H1 (cell line): ENCODE results near the gene SEC14L5. TPM values are rescaled to one million over a fixed set of nuclear protein-coding genes. Genes with fewer than 3 reads are reported as not detected.

Experiments
- CTCF ChIA-PET: fragments of 300-600 bp; sonication (Branson Sonifier 250); formaldehyde crosslinking; loops from one replicate; lab custom pipeline; 2021; ENCODE audit not compliant: partially characterized antibody; lab: Charles Lee
- POLR2A ChIA-PET: fragments of 300-600 bp; sonication (Branson Sonifier 250); formaldehyde crosslinking; loops from one replicate; lab custom pipeline; 2021; ENCODE audit warnings: inconsistent platforms; ENCODE audit not compliant: partially characterized antibody; lab: Charles Lee
- DNase-seq, 2 experiments: peaks; one replicate each; pipeline versions ENCODE4 v3.0.0 to v3.0.0-alpha.2; 2010 to 2022; ENCODE audit warnings: low spot score in 2 of 2, low read depth in 1 of 2, mixed read lengths in 1 of 2
- FAIRE-seq: peaks from 2 replicates; lab custom pipeline; 2011; peaks lifted over from hg19 to GRCh38; lab: Jason Lieb, UNC
- H2AFZ ChIP-seq: 2 replicates; pipeline ENCODE4 v1.8.1; 2012; ENCODE audit warnings: low read length, inconsistent platforms
- H2AK5ac ChIP-seq: 2 replicates; pipeline ENCODE4 v1.6.1; 2013; ENCODE audit warnings: low read depth, low read length
- H2BK120ac ChIP-seq: replicated peaks from 2 replicates; pipeline ENCODE3; 2013; ENCODE audit warnings: low read depth, low read length, inconsistent platforms
- H2BK12ac ChIP-seq: 2 replicates; pipeline ENCODE4 v1.6.1; 2013; ENCODE audit warnings: low read depth, low read length
- H2BK15ac ChIP-seq: 2 replicates; pipeline ENCODE4 v1.6.1; 2013; ENCODE audit warnings: low read length
- H2BK20ac ChIP-seq: 2 replicates; pipeline ENCODE4 v1.6.1; 2013; ENCODE audit warnings: low read length
- H2BK5ac ChIP-seq: 2 replicates; pipeline ENCODE4 v1.6.1; 2013; ENCODE audit warnings: low read depth, low read length
- H3K14ac ChIP-seq: 2 replicates; pipeline ENCODE4 v1.6.1; 2013; ENCODE audit warnings: inconsistent platforms; ENCODE audit not compliant: insufficient read length
- H3K18ac ChIP-seq: 2 replicates; pipeline ENCODE4 v1.6.1; 2013; ENCODE audit warnings: low read length; ENCODE audit errors: extremely low read depth
- H3K23ac ChIP-seq: 2 replicates; pipeline ENCODE4 v1.6.1; 2013; ENCODE audit warnings: inconsistent platforms; ENCODE audit not compliant: insufficient read length
- H3K23me2 ChIP-seq: 2 replicates; pipeline ENCODE4 v1.6.1; 2013; ENCODE audit warnings: low read depth, low read length
- H3K27ac ChIP-seq: 2 replicates; pipeline ENCODE4 v1.6.1; 2011; ENCODE audit warnings: low read depth, low read length, inconsistent platforms
- H3K27me3 ChIP-seq, 4 experiments: replicated peaks in 1 of 4; 1 replicate in 1 of 4; 2 replicates in 3 of 4; pipeline versions ENCODE4 v1.6.1 to v1.8.1; 2011 to 2013; ENCODE audit warnings: low read length in 3 of 4, mild to moderate bottlenecking in 3 of 4, inconsistent platforms in 2 of 4, mixed read lengths in 2 of 4, moderate library complexity in 1 of 4; ENCODE audit not compliant: control insufficient read depth in 3 of 4, insufficient read depth in 3 of 4; ENCODE audit errors: extremely low read depth in 1 of 4
- H3K36me3 ChIP-seq, 4 experiments: 2 replicates each; pipeline versions ENCODE4 v1.6.1 to v1.8.1; 2011 to 2013; ENCODE audit warnings: mild to moderate bottlenecking in 4 of 4, low read length in 3 of 4, moderate library complexity in 2 of 4, control low read depth in 1 of 4, inconsistent platforms in 1 of 4; ENCODE audit not compliant: insufficient read depth in 4 of 4, control insufficient read depth in 2 of 4
- H3K4ac ChIP-seq: replicated peaks from 2 replicates; pipeline ENCODE3; 2013; ENCODE audit warnings: low read length, low read depth, mixed read lengths, inconsistent platforms; ENCODE audit not compliant: insufficient read length
- H3K4me1 ChIP-seq, 4 experiments: replicated peaks in 1 of 4; 1 replicate in 1 of 4; 2 replicates in 3 of 4; pipeline versions ENCODE4 v1.6.1 to v1.8.1; 2011 to 2013; ENCODE audit warnings: low read length in 3 of 4, inconsistent platforms in 2 of 4, mixed read lengths in 1 of 4; ENCODE audit not compliant: insufficient read depth in 4 of 4, control insufficient read depth in 3 of 4
- H3K4me2 ChIP-seq, 2 experiments: 2 replicates each; pipeline versions ENCODE4 v1.6.1 to v1.8.1; 2011 to 2013; ENCODE audit warnings: low read depth in 2 of 2, low read length in 2 of 2, control low read depth in 1 of 2, inconsistent platforms in 1 of 2, mild to moderate bottlenecking in 1 of 2; ENCODE audit not compliant: insufficient read depth in 1 of 2
- H3K4me3 ChIP-seq, 4 experiments: fragments of 200-600, 300-600 bp in 1 of 4; sonication (generic), shearing (Covaris generic), sonication (Bioruptor Twin) in 1 of 4; 2 replicates each; pipeline versions ENCODE4 v1.5.1 to v1.8.1; 2011 to 2016; ENCODE audit warnings: low read length in 4 of 4, low read depth in 3 of 4, control low read depth in 2 of 4, inconsistent platforms in 2 of 4, mild to moderate bottlenecking in 2 of 4, mixed read lengths in 1 of 4, moderate library complexity in 1 of 4; ENCODE audit not compliant: insufficient read depth in 2 of 4; ENCODE audit errors: extremely low read depth in 1 of 4
- H3K56ac ChIP-seq: replicated peaks from 2 replicates; pipeline ENCODE3; 2013; ENCODE audit warnings: low read depth, mild to moderate bottlenecking, mixed read lengths, low read length, inconsistent platforms; ENCODE audit not compliant: insufficient read length
- H3K79me1 ChIP-seq: 2 replicates; pipeline ENCODE4 v1.6.1; 2013; ENCODE audit warnings: low read depth, low read length, control low read depth
- H3K79me2 ChIP-seq, 2 experiments: 2 replicates each; pipeline versions ENCODE4 v1.6.1 to v1.8.1; 2012 to 2013; ENCODE audit warnings: low read length in 2 of 2, mild to moderate bottlenecking in 2 of 2, inconsistent platforms in 1 of 2; ENCODE audit not compliant: insufficient read depth in 2 of 2, control insufficient read depth in 1 of 2
- H3K9ac ChIP-seq, 4 experiments: replicated peaks in 1 of 4; 1 replicate in 1 of 4; 2 replicates in 3 of 4; pipeline versions ENCODE4 v1.6.1 to v1.8.1; 2011 to 2013; ENCODE audit warnings: low read depth in 3 of 4, low read length in 3 of 4, control low read depth in 2 of 4, mild to moderate bottlenecking in 2 of 4, moderate library complexity in 2 of 4, inconsistent platforms in 1 of 4; ENCODE audit errors: extremely low read depth in 1 of 4
- H3K9me3 ChIP-seq, 2 experiments: 2 replicates each; pipeline versions ENCODE4 v1.6.1 to v1.8.1; 2012 to 2013; ENCODE audit warnings: mild to moderate bottlenecking in 2 of 2, moderate library complexity in 2 of 2, control low read depth in 1 of 2, inconsistent platforms in 1 of 2, low read depth in 1 of 2, low read length in 1 of 2, mixed read lengths in 1 of 2; ENCODE audit not compliant: insufficient read depth in 2 of 2
- H4K20me1 ChIP-seq, 2 experiments: replicated peaks in 1 of 2; 2 replicates each; pipeline versions ENCODE3 to v1.8.1; 2011 to 2013; ENCODE audit warnings: inconsistent platforms in 2 of 2, low read length in 2 of 2, mild to moderate bottlenecking in 1 of 2; ENCODE audit not compliant: insufficient read depth in 2 of 2, control insufficient read depth in 1 of 2
- H4K5ac ChIP-seq: 2 replicates; pipeline ENCODE4 v1.6.1; 2013; ENCODE audit warnings: low read length, low read depth, mixed read lengths, inconsistent platforms; ENCODE audit not compliant: insufficient read length
- H4K8ac ChIP-seq: 2 replicates; pipeline ENCODE4 v1.8.0; 2013; ENCODE audit warnings: mild to moderate bottlenecking, moderate library complexity, low read length, inconsistent platforms; ENCODE audit not compliant: insufficient read depth; ENCODE audit errors: extremely low read depth
- H4K91ac ChIP-seq: replicated peaks from 2 replicates; pipeline ENCODE3; 2013; ENCODE audit warnings: low read length, mixed read lengths, inconsistent platforms; ENCODE audit not compliant: insufficient read length
- CREB1 ChIP-seq: IDR thresholded peaks from 2 replicates; pipeline ENCODE4 v1.6.1; 2012; ENCODE audit warnings: inconsistent platforms
- GABPA ChIP-seq: IDR thresholded peaks from 2 replicates; pipeline ENCODE4 v1.6.1; 2011; ENCODE audit warnings: mild to moderate bottlenecking, low read length, moderate library complexity, borderline replicate concordance; ENCODE audit not compliant: insufficient read depth
- WGBS, 2 experiments: shearing (Covaris generic) in 1 of 2; methylation state at CpG; one replicate each; pipeline versions ENCODE4 v1.1.6 to v1.1.7; 2013 to 2015; ENCODE audit warnings: low lambda C conversion rate in 2 of 2, mixed read lengths in 2 of 2, inconsistent platforms in 1 of 2, low coverage in 1 of 2, missing lambda C conversion rate in 1 of 2; ENCODE audit not compliant: insufficient replicate concordance in 2 of 2, insufficient coverage in 1 of 2, insufficient read length in 1 of 2; ENCODE audit errors: extremely low coverage in 1 of 2, missing lambda C conversion rate in 1 of 2; 5-methylcytosine and 5-hydroxymethylcytosine counted together
- polyA plus RNA-seq, 7 experiments: library from polyadenylated mRNA; depleted of rRNA in 3 of 7; stranded (reverse) in 5 of 7; unstranded in 2 of 7; fragments of >200 nt in 5 of 7; fragments of 200-250 nt in 2 of 7; gene quantifications; 1 replicate in 5 of 7; 2 replicates in 1 of 7; 4 replicates in 1 of 7; pipeline versions ENCODE4 v1.2.1 to v1.2.3, GENCODE V29; 2011 to 2013; ENCODE audit warnings: missing spikeins in 2 of 7, mixed read lengths in 2 of 7
- total RNA-seq: library from RNA; stranded (reverse); fragmentation: NEBNext Ultra II Directional; extraction: Animal tissue kit (Norgen Biotek cat#: 25700); gene quantifications from 2 replicates; pipeline ENCODE4 v1.2.1, GENCODE V29; 2021

Gene SEC14L5
- total and polyA plus RNA-seq, 2 of the 8 experiments (the other 6 are each of a cell fraction or from before 2014, with no cell fraction given): 1.9 to 3.0 TPM

DNA sequence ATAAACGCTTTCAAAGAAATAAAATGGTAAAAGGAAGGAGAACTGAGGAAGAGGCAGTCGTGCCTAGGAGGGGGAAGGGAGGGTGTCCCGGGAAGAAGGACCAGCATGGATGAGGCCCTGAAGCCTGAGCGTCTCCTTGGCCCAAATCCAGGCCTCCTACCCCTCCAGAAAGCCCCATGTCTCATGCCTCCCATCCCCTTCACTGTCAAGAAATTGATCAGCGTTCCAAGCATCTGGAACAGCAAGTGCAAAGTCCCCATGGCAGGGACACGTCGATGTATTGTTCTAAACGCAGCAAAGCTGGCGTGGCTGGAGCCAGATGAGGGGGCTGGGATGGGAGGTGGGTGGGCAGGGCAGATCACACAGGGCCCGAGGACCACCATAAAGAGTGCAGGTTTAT, 22.6 kb downstream of the SEC14L5 start:
- Histone ChIP-seq H3K27me3 (no peaks in the 10 kb centered on the region), H2BK120ac (no peak overlapping the region), H3K36me3 (no peaks in the 10 kb centered on the region), H4K5ac (no peak overlapping the region), H2AFZ (no peak overlapping the region), H2BK12ac (no peak overlapping the region), H2BK5ac (no peak overlapping the region), H3K23ac (no peak overlapping the region), H3K4me1 (peaks cover 0 to 5% (median 4%) of the 10 kb centered on the region in 4 experiments; a peak in 5 of 7 replicates), H3K4ac (no peak overlapping the region), H3K27ac (no peak overlapping the region), H3K4me2 (no peak overlapping the region), H4K91ac (no peak overlapping the region), H3K9ac (no peak overlapping the region), H3K79me1 (no peaks in the 10 kb centered on the region), H3K23me2 (no peaks in the 10 kb centered on the region), H2BK20ac (0 out of 2 replicates have a peak overlapping the region, but pooled peaks have one; percentile 34), H2AK5ac (no peak overlapping the region), H3K56ac (no peak overlapping the region), H3K18ac (no peak overlapping the region), H4K8ac (no peak overlapping the region), H3K4me3 (no peak overlapping the region), H4K20me1 (no peaks in the 10 kb centered on the region), H3K9me3 (no peaks in the 10 kb centered on the region), H2BK15ac (no peak overlapping the region), H3K14ac (no peak overlapping the region), H3K79me2 (no peaks in the 10 kb centered on the region)
- POLR2A ChIA-PET: interaction anchor here (0.6 to 1.4 kb wide), 2 partner anchors 12 to 228 kb away, joined by 3 to 4 read pairs; no protein-coding TSS in a partner anchor
- DNase-seq (no peak), FAIRE-seq (no peak)
- 89% methylated on average over 10 of the region's 10 CpGs; no CpG with 5 or more reads in 1 of the 2 experiments for WGBS, 2 experiments
- CTCF ChIA-PET: no interaction called here
- no peak for TF ChIP-seq GABPA
- TF ChIP-seq CREB1: no peak
